Naive thymus-derived CD8-positive, alpha-beta T cell (primary cell): Measurements from ENCODE around the gene C1S. TPM values are rescaled to one million over a fixed set of nuclear protein-coding genes. Genes with fewer than 3 reads are reported as not detected.
"Not testable (repeated sequence)": the region's sequence is repeated elsewhere in the genome, so short reads cannot be mapped to it uniquely, and the experiment has no call there.

Experiments
- ATAC-seq, 2 donors: fragments of 150-1000 bp; cut with Tn5 transposase in 1 of 2; sonication (Bioruptor Pico), chemical (Tn5 transposase) in 1 of 2; 1 replicate in 1 of 2; 2 replicates in 1 of 2; pipeline ENCODE4 v1.10.0; 2021; ENCODE audit warnings: mild to moderate bottlenecking in 2 of 2, moderate library complexity in 2 of 2
- POLR2A ChIA-PET: fragments of 350-600 bp; sonication (Branson Sonifier 250); formaldehyde crosslinking; loops from one replicate; lab custom pipeline; 2021; ENCODE audit warnings: antibody characterized with exemption; lab: Charles Lee
- DNase-seq, 10 donors: peaks; one replicate each; pipeline versions ENCODE4 v3.0.0 to v3.0.0-alpha.2; 2020 to 2022
- H3K27ac Mint-ChIP-seq, 10 donors: one replicate each; pipeline ENCODE4 v1.8.0; 2020 to 2022; ENCODE audit warnings: mild to moderate bottlenecking in 10 of 10, mixed read lengths in 10 of 10, moderate library complexity in 4 of 10, inconsistent platforms in 1 of 10
- H3K27me3 Mint-ChIP-seq, 5 donors: one replicate each; pipeline ENCODE4 v1.8.0; 2021 to 2022; ENCODE audit warnings: mixed read lengths in 5 of 5
- H3K36me3 Mint-ChIP-seq, 3 donors: one replicate each; pipeline ENCODE4 v1.8.0; 2020 to 2022; ENCODE audit warnings: mixed read lengths in 3 of 3, mild to moderate bottlenecking in 2 of 3, inconsistent platforms in 1 of 3
- H3K4me1 Mint-ChIP-seq, 4 donors: one replicate each; pipeline ENCODE4 v1.8.0; 2021 to 2022; ENCODE audit warnings: mixed read lengths in 4 of 4
- H3K4me3 Mint-ChIP-seq, 10 donors: one replicate each; pipeline ENCODE4 v1.8.0; 2020 to 2022; ENCODE audit warnings: mild to moderate bottlenecking in 10 of 10, mixed read lengths in 10 of 10, moderate library complexity in 6 of 10, inconsistent platforms in 1 of 10
- H3K9me3 Mint-ChIP-seq, 9 donors: one replicate each; pipeline ENCODE4 v1.8.0; 2020 to 2022; ENCODE audit warnings: mixed read lengths in 9 of 9, mild to moderate bottlenecking in 3 of 9, inconsistent platforms in 1 of 9, moderate library complexity in 1 of 9
- polyA plus RNA-seq, 3 donors: library from polyadenylated mRNA; unstranded; fragments of 300-500 nt; fragmentation: Illumina TruSeq; gene quantifications; one replicate each; pipeline ENCODE4 v1.2.3, GENCODE V29; 2021
- total RNA-seq, 8 experiments: library from RNA in 2 of 8; stranded (reverse) in 2 of 8; gene quantifications; one replicate each; pipeline ENCODE4 v1.2.3 and lab custom pipeline; 2021 to 2026

Gene C1S
- total RNA-seq = 1 to 10 TPM; 2.3 to 3.3 TPM
- under 1 TPM in 1 of 3 donors, not detected in 2; 0.15 TPM for polyA plus RNA-seq
- 1.3 to 3.5 (median 2.2) reads per million in 6 experiments for total RNA-seq (lab: John Stamatoyannopoulos, UW)

DNA sequence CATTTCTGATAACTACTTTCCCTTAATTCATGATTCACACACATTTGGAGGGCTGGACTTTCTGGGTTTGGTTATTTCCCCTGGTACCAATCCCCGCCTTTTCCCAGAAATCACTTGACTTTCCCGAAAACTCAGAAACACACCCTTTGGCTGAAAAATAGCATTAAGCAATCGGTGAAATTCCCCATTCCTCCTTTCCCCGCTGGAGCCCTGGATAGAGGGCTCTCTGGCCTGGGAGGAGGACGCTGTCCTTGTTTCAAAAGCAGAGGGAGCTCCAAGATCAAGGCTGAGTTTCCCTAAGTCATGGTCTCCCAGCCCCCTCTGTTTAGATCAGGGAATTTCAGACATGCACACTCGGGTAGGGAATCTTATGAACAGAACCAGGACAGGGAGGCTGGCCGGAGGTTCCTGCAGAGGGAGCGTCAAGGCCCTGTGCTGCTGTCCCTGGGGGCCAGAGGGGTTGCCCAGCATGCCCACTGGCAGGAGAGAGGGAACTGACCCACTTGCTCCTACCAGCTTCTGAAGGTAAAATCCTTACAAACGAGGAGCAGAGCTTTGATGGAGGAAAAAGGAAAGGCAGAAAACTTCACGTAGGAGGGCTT is at the start of gene C1S:
Gene C1S, plus strand, starts transcription at position 366 of the 602 bp plus-strand sequence. CDS start 1,195 bp downstream, outside the sequence.
- Mint-ChIP-seq H3K27ac (no peak within 1 kb of the TSS), H3K4me3 (no peak within 1 kb of the TSS), H3K4me1 (no peaks in the 10 kb centered on the region), H3K36me3 (no peaks in the 10 kb centered on the region), H3K9me3 (no peaks in the 10 kb centered on the region), H3K27me3 (peaks cover 6 to 29% (median 18%) of the 10 kb centered on the region in 5 donors)
- ATAC-seq = no peak
- POLR2A ChIA-PET = no interaction called here
- no peak for DNase-seq

DNA sequence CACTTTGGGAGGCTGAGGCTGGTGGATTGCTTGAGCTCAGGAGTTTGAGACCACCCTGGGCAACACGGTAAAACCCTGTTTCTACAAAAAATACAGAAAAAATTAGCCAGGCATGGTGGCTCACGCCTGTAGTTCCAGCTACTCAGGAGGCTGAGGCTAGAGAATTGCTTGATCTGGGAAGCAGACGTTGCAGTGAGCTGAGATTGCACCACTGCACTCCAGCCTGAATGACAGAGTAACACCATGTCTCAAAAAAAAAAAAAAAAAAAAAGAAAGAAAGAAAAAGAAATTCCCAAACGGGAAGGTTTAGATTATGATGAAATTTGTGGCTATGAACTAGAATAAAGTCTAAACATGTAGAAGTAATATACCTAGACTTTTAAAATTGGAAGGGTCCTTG is 49.1 kb upstream of the C1S start:
- not testable (repeated sequence) for H3K4me3 Mint-ChIP-seq, H3K27ac Mint-ChIP-seq, ATAC-seq, H3K27me3 Mint-ChIP-seq, DNase-seq, H3K9me3 Mint-ChIP-seq
- POLR2A ChIA-PET = interaction anchor here (0.6 to 1.1 kb wide), 3 partner anchors 12 to 172 kb away, joined by 5 to 7 read pairs (median 7); no protein-coding TSS in a partner anchor
- peaks cover 0 to 55% (median 2%) of the 10 kb centered on the region in 3 donors for H3K36me3 Mint-ChIP-seq
- H3K4me1 Mint-ChIP-seq = peaks cover 17 to 39% (median 35%) of the 10 kb centered on the region in 4 donors

DNA sequence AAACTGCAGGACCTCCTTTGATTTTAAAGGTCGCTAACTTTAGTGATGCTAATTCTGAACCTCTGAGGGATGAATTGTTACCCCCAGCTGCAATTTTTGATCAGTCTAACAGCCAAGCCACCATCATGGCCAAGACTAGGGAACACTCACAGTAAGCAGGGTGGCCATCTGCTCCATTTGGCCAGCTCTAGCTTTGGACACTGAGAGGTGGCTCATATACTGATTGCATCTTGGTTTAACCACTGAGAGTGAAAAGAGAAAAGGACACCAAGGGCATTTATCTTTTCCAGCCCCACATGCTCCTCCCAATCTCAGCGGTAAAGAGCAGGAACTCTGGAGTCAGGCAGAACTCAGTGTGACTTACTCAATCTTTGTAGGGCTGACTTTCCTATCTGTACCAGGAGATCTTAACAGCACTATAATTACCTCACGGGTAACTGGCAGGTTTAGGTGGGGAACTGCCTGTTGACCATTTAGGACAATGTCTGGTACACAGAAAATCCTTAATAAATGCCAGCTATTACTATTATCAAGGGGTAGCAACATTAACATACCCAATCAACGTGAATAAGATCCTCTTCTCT is 48.4 kb upstream of the C1S start:
- no peak for DNase-seq

DNA sequence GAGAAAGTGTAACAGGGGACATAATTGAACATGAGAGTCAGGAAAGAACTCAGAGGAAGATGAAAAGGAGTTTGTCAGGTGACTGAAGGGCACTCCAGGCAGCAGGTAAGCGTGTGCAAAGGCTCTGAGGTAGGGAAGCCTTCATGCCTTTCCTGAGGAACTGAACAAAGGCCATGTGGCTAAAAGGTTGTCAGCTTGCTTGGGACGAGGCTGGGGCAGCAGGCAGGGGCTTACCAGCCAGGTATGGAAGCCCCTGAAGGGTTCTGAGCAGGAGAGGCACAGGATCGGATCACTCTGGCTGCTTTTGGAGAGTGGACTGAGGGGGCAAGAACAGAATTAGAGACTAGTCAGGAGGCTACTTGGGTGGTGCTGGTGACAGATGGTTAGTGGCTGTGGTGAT is 47.4 kb upstream of the C1S start:
- Mint-ChIP-seq H3K36me3 (peaks cover 0 to 38% (median 2%) of the 10 kb centered on the region in 3 donors), H3K4me1 (peaks cover 28 to 50% (median 46%) of the 10 kb centered on the region in 4 donors), H3K27ac (peak overlapping the region in 2 of 10 donors; percentile 28 to 71), H3K4me3 (no peak overlapping the region), H3K27me3 (no peaks in the 10 kb centered on the region), H3K9me3 (no peaks in the 10 kb centered on the region)
- DNase-seq (no peak), ATAC-seq (no peak)
- POLR2A ChIA-PET = no interaction called here

More for the DNA sequence above, 48.4 kb upstream of the C1S start:
- no peak for ATAC-seq
- Mint-ChIP-seq H3K9me3 (no peaks in the 10 kb centered on the region), H3K36me3 (peaks cover 0 to 48% (median 2%) of the 10 kb centered on the region in 3 donors), H3K27ac (no peak overlapping the region), H3K4me1 (peaks cover 22 to 43% (median 42%) of the 10 kb centered on the region in 4 donors), H3K4me3 (no peak overlapping the region), H3K27me3 (no peaks in the 10 kb centered on the region)
- POLR2A ChIA-PET = interaction anchor here (0.6 to 1.1 kb wide), 3 partner anchors 13 to 171 kb away, joined by 5 to 7 read pairs (median 7); no protein-coding TSS in a partner anchor

DNA sequence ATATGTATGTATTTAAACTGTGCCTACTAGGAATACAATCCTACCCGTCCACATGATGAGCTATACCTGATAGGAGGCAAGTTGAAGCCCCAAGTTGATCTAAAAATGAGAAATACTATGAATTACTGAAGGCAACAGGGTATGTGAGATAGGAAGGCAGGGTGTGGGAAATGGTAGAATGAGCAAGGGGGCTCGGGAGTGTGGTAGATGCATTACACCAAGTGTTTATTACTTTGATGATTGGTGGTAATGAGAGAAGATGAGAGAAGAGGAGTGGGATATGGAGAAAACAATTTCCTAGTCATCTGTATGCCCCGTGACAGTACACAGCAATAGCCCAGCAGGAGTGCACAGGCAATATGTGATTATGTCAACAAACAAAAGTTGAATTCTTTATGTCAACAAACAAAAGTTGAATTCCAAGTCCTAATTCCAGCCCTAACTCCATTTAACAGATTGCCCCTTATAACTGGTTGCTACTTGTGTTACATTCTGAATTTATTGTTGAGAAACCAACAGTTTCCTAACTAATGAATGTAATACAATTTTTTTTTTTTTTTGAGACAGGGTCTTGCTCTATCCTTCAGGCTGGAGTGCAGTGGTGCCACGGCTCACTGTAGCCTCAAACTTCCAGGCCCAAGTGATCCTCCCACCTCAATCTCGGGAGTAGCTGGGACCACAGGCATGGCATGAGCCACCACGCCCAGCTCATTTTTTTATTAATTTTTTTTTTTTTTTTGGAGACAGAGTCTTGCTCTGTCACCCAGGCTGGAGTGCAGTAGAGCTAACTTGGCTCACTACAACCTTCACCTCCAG is 44.8 kb upstream of the C1S start:
- Mint-ChIP-seq H3K27me3 (no peaks in the 10 kb centered on the region), H3K36me3 (peaks cover 0 to 21% (median 2%) of the 10 kb centered on the region in 3 donors), H3K9me3 (no peaks in the 10 kb centered on the region), H3K27ac (peak overlapping the region in 4 of 10 donors; percentile 10 to 40 (median 20)), H3K4me1 (peaks cover 28 to 51% (median 38%) of the 10 kb centered on the region in 4 donors), H3K4me3 (peak overlapping the region in 7 of 10 donors; percentile 0 to 57 (median 5))
- ATAC-seq (no peak), DNase-seq (no peak)
- POLR2A ChIA-PET = no interaction called here

DNA sequence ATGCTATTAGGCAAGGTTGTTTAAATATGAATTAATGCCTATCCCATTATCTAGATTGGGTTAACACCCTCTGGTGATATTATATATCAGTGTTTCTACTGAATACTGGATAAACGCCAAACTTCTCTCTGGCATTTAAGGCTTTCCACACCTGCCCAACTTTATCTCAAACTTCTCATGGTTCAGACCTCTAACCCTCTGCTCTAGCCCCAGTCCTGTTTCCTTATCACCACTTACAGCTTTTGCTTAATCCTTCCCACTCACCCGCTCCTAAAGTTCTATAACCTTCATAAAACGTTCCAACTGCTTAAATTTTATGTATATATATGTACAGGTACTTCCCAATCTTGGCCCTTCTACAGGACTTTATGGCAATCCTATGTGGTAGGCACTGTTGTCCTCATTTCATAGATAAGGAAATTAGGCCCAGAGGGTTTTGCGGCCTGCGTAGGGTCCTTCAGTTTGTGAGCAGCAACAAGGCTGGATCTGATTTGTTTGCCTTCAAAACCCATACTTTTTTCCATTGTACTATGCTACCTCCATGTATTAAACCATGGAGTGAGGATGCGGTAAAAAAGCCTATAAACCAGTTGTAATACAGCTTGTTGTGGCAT is 43.5 kb upstream of the C1S start:
- Mint-ChIP-seq H3K4me3 (peak overlapping the region; percentile 90 to 98 (median 94)), H3K9me3 (no peaks in the 10 kb centered on the region), H3K27ac (peak overlapping the region in 9 of 10 donors; percentile 81 to 97 (median 95)), H3K4me1 (peaks cover 28 to 51% (median 38%) of the 10 kb centered on the region in 4 donors), H3K27me3 (no peaks in the 10 kb centered on the region), H3K36me3 (peaks cover 0 to 19% (median 2%) of the 10 kb centered on the region in 3 donors)
- ATAC-seq (no peak), DNase-seq (no peak)
- POLR2A ChIA-PET = interaction anchor here (0.6 to 2.6 kb wide), 3 partner anchors 12 to 73 kb away, joined by 4 to 19 read pairs (median 9); partner anchors contain the start of genes C12orf57 and RNU7-1

DNA sequence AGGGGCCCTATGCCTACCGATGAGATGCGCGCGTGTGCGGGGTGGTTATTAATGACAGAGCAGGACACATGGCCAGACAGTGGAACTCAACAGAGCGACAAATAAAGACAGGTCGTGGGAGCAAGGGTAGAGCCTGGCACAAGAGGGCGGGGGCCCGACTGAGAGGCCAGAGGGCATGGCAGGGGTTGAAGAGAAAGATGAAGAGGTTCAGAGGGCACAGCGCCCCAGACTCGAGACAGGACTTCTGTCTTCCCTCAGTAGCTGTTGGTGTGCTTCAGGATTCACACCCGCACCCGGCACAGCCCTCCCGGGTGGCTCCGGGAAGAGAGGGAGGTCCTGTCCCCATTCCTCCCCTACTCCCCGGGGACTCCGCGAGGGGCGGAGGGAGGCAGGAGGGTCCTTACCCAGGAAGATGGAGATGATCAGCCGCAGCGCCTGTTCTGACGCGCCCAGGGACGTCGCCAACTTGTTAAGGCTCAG is 42.6 kb upstream of the C1S start:
- peak in 1 of 2 donors; percentile 1 for ATAC-seq
- H3K4me1 Mint-ChIP-seq = peaks cover 25 to 46% (median 35%) of the 10 kb centered on the region in 4 donors
- DNase-seq = peak in 1 of 10 donors; percentile 8
- no peaks in the 10 kb centered on the region for H3K9me3 Mint-ChIP-seq
- H3K36me3 Mint-ChIP-seq = peaks cover 0 to 14% (median 2%) of the 10 kb centered on the region in 3 donors
- H3K27ac Mint-ChIP-seq = peak overlapping the region; percentile 81 to 97 (median 94)
- H3K4me3 Mint-ChIP-seq = peak overlapping the region; percentile 90 to 98 (median 94)
- POLR2A ChIA-PET = interaction anchor here (0.7 to 2.6 kb wide), 15 partner anchors 17 to 166 kb away, joined by 3 to 19 read pairs (median 4); partner anchors contain the start of genes ATN1, C12orf57, CDCA3 and EMG1
- no peaks in the 10 kb centered on the region for H3K27me3 Mint-ChIP-seq

DNA sequence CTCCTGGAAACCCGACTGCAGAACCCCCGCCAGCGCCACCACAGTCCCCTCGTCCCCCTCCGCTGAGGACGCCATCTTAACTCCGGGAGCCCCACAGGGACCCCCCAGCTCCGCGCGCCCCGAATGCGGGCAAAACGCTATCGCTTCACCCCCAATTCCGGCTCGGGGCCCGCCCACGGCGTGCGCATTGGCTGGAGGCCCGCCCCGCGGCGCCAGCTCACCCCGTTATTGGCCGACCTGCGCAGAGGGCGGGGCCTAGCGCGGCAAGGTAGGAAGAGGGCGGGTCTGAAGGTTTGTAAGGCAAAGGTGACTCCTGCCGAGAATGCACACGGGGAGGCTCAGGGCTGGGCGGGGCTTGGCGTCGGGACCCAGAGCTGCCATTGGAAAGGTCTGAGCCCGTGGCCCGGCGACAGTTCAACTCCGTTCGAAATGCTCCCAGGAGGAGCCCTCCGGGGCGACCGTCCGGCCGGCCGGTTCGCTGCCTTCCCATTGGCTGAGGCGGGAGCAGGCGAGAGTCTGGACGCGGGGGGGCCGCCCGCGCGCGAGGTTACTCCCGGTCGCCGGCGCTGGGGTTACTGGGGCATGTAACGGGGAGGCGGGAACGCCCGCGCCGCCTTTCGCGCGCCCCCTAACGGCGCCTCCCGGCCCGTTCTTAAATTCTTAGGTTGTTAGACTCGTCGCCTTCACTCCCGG is 42.0 kb upstream of the C1S start, which contains the start of gene LPCAT3:
Gene LPCAT3, minus strand, starts transcription at position 127 of the 693 bp plus-strand sequence. Its CDS starts 52 bp downstream, at position 75.
- H3K9me3 Mint-ChIP-seq = no peaks in the 10 kb centered on the region
- POLR2A ChIA-PET = interaction anchor here (0.7 to 2.6 kb wide), 15 partner anchors 17 to 167 kb away, joined by 3 to 19 read pairs (median 4); partner anchors contain the start of genes ATN1, C12orf57, CDCA3 and EMG1
- DNase-seq (peak; percentile 92 to 99 (median 98)), ATAC-seq (peak; percentile 94 to 95)
- peaks cover 0 to 11% (median 0%) of the 10 kb centered on the region in 3 donors for H3K36me3 Mint-ChIP-seq
- H3K27me3 Mint-ChIP-seq = no peaks in the 10 kb centered on the region
- H3K4me3 Mint-ChIP-seq = peak within 1 kb of the TSS; percentile 90 to 98 (median 94)
- H3K4me1 Mint-ChIP-seq = peaks cover 20 to 40% (median 31%) of the 10 kb centered on the region in 4 donors
- H3K27ac Mint-ChIP-seq = peak within 1 kb of the TSS; percentile 81 to 97 (median 94)

DNA sequence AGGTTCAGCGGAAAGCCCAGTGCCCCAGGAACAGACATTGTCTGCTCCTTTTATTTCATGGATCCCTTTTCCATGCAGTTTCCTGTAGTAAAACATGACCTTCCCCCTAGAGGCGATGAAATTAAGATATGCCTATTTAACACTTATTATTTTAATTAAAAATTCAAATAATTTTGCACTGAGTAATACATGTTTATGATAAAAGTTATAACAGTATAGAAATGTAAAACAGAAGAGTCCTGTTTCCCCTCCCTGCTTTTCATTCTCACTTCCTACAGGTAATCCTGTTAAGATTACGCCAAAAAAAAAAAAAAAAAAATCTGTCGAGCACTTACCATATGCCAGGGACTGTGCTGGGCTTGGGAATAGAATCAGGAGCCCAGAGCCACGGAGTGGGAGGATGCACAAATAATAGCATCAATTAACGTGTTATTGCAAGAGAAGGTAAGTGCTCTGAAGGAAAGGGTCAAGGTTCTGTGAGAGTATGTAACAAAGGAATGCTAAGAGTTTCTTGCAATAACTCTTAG is 41.4 kb upstream of the C1S start:
- Mint-ChIP-seq H3K27ac (peak overlapping the region in 8 of 10 donors; percentile 81 to 97 (median 94)), H3K4me3 (peak overlapping the region; percentile 90 to 98 (median 94)), H3K36me3 (peaks cover 0 to 6% (median 0%) of the 10 kb centered on the region in 3 donors), H3K27me3 (no peaks in the 10 kb centered on the region), H3K4me1 (peaks cover 15 to 34% (median 27%) of the 10 kb centered on the region in 4 donors), H3K9me3 (no peaks in the 10 kb centered on the region)
- DNase-seq = no peak
- no peak for ATAC-seq
- POLR2A ChIA-PET = interaction anchor here (0.9 to 2.6 kb wide), 10 partner anchors 8 to 167 kb away, joined by 3 to 19 read pairs (median 6); partner anchors contain the start of genes C12orf57, CDCA3, EMG1 and PHB2

DNA sequence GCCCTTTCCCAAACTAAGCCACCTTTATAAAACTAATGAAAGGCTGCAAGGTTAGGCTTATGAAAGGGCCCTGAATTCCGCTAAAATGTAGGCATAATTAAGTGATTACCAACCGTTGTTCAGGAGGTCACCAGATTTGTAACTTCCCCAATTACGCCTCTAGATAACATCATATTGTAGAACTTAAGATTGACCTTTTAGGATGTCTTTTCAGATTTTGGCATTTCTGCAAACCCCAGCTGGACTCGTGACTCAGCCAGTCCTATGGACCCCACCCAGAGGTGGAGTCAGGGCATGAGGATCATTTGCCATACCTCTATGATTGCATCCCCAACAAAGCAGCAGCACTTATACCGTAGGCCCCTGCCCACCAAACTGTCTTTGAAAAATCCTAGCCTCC is 38.6 kb upstream of the C1S start:
- DNase-seq (no peak), ATAC-seq (no peak)
- H3K4me3 Mint-ChIP-seq = no peak overlapping the region
- no peaks in the 10 kb centered on the region for H3K9me3 Mint-ChIP-seq
- POLR2A ChIA-PET = interaction anchor here (1.1 kb wide), 1 partner anchor 76 kb away, joined by 6 read pairs; no protein-coding TSS in a partner anchor
- no peak overlapping the region for H3K27ac Mint-ChIP-seq
- H3K36me3 Mint-ChIP-seq = no peaks in the 10 kb centered on the region
- no peaks in the 10 kb centered on the region for H3K27me3 Mint-ChIP-seq
- peaks cover 9 to 18% (median 12%) of the 10 kb centered on the region in 4 donors for H3K4me1 Mint-ChIP-seq
